Calu3 (cell line): ENCODE results near the gene LCE7A. TPM values are rescaled to one million over a fixed set of nuclear protein-coding genes. Genes with fewer than 3 reads are reported as not detected.

Experiments used
- BruUV-seq: library from RNA; stranded (reverse); fragments of 400-500 nt; replicated peaks from 2 replicates; lab custom pipeline; 2021; lab: Mats Ljungman, UMichigan
- CTCF ChIA-PET: fragments of 300-600 bp; sonication (Branson Sonifier 250); formaldehyde crosslinking; loops from one replicate; lab custom pipeline; 2022; ENCODE audit warnings: antibody characterized with exemption; lab: Charles Lee
- DNase-seq: peaks from one replicate; pipeline ENCODE4 v3.0.0; 2022
- H3K27ac Mint-ChIP-seq: one replicate; pipeline ENCODE4 v1.8.0; 2022; ENCODE audit warnings: mixed read lengths; ENCODE audit not compliant: unreplicated experiment
- H3K27me3 Mint-ChIP-seq: one replicate; pipeline ENCODE4 v1.8.0; 2022; ENCODE audit warnings: mixed read lengths; ENCODE audit not compliant: unreplicated experiment
- H3K36me3 Mint-ChIP-seq: one replicate; pipeline ENCODE4 v1.8.0; 2022; ENCODE audit warnings: mild to moderate bottlenecking, moderate library complexity, mixed read lengths; ENCODE audit not compliant: insufficient read depth, unreplicated experiment
- H3K4me1 Mint-ChIP-seq: one replicate; pipeline ENCODE4 v1.8.0; 2022; ENCODE audit warnings: mild to moderate bottlenecking, low read depth, mixed read lengths; ENCODE audit not compliant: unreplicated experiment
- H3K4me3 Mint-ChIP-seq: one replicate; pipeline ENCODE4 v1.8.0; 2022; ENCODE audit warnings: mild to moderate bottlenecking, low read depth, moderate library complexity, mixed read lengths; ENCODE audit not compliant: unreplicated experiment
- H3K9me3 Mint-ChIP-seq: one replicate; pipeline ENCODE4 v1.8.0; 2022; ENCODE audit warnings: low read depth, mixed read lengths; ENCODE audit not compliant: unreplicated experiment
- CTCF ChIP-seq: fragments of 200-600 bp; IDR thresholded peaks from one replicate; pipeline ENCODE4 v1.8.0; 2022; ENCODE audit warnings: antibody characterized with exemption; ENCODE audit not compliant: unreplicated experiment
- intact Hi-C: fragments of 100-400 bp; cut with micrococcal nuclease; formaldehyde crosslinking; loops from one replicate; pipeline ENCODE4 v1.10.0; 2022; ENCODE audit not compliant: unreplicated experiment
- total RNA-seq: library from RNA; stranded (reverse); gene quantifications from 2 replicates; pipeline ENCODE4 v1.2.3, GENCODE V29; 2022

The LCE7A gene
- total RNA-seq, 1 experiment from 2014 or later = not detected

DNA sequence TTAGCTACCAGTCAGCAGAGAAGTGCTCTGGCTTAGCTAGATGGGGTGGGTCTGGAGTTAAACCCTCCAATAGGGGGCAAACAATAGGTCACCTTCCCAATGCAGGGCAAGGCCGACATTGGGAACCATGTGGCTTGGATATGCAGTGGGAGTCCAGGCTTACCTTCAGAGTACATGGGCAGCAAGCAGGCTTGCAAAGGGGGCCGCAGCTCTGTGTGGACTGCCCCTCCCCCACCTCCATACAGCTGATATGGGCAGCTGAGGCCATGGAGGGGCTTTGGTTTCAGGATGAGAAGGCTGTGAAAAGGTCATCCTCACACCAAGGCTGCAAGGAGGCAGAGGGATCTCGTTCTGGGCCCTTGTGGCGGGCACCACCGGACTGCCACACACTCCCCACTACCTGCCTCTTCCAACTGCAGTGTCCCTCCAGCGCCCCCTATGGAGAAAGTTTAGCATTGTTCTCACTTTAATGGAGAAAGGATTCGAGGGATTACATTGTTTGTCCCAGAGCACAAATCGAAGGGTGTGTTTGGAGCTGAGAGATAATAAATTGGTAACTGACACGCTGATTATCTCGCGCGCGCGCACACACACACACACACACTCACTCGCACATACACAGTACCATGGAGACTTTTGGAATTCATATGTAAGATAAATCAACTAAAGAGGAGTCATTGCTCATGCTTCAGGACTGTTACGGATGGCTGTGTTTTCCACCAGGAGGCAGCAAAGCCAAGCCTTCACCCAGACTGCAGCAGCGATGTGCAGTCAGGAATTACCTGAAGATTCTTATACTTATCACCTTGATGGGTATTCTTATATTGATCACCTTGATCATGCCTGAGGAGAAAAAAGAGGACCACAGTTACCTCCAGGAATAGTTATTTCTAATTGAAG is 11.3 kb downstream of the LCE7A start:
- Mint-ChIP-seq H3K9me3 (no peaks in the 10 kb centered on the region), H3K4me1 (no peaks in the 10 kb centered on the region), H3K27ac (no peak overlapping the region), H3K36me3 (no peaks in the 10 kb centered on the region), H3K4me3 (no peak overlapping the region), H3K27me3 (no peaks in the 10 kb centered on the region)
- TF ChIP-seq CTCF = peak; percentile 73
- intact Hi-C loops = loop anchor here (1.0 to 2.0 kb wide), 6 partner anchors 36 to 408 kb away; no protein-coding TSS in a partner anchor
- CTCF ChIA-PET = interaction anchor here (0.6 to 4.6 kb wide), 9 partner anchors 35 to 325 kb away, joined by 3 to 76 read pairs (median 7); partner anchors contain the start of gene IVL
- DNase-seq = peak; percentile 69
- BruUV-seq = no TSS peak

DNA sequence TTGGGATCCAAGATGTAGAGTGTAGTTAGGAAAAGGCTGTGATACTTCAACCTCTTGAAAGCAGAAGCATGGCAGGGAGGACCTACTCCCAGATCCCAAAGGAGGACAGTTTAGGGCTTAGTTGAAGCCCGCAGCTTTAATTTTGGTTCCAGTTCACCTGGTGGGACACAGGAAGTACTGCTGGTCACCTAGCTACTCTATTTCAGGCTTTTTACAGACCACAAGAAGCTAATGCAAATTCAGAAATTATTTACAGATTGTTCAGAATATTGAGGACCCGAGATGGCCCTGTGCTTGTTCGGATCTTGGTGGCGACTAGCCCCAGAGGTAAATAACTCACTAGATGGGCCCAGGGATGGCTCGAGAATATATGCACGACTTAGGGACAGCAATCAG is 11.9 kb downstream of the LCE7A start:
- no TSS peak for BruUV-seq
- H3K9me3 Mint-ChIP-seq = no peaks in the 10 kb centered on the region
- no peak for DNase-seq
- intact Hi-C loops = loop anchor here (1.0 to 2.0 kb wide), 6 partner anchors 35 to 407 kb away; no protein-coding TSS in a partner anchor
- no peaks in the 10 kb centered on the region for H3K4me1 Mint-ChIP-seq
- no peaks in the 10 kb centered on the region for H3K27me3 Mint-ChIP-seq
- no peaks in the 10 kb centered on the region for H3K36me3 Mint-ChIP-seq
- H3K4me3 Mint-ChIP-seq = no peak overlapping the region
- no peak for TF ChIP-seq CTCF
- no peak overlapping the region for H3K27ac Mint-ChIP-seq
- CTCF ChIA-PET = interaction anchor here (0.6 to 4.6 kb wide), 8 partner anchors 35 to 325 kb away, joined by 3 to 76 read pairs (median 10); partner anchors contain the start of gene IVL

GRCh38 chr1:152873495-152873894 is 13.7 kb downstream of the LCE7A start:
- TF ChIP-seq CTCF = no peak
- Mint-ChIP-seq H3K4me1 (no peaks in the 10 kb centered on the region), H3K27ac (no peak overlapping the region), H3K36me3 (no peaks in the 10 kb centered on the region), H3K4me3 (no peak overlapping the region), H3K27me3 (no peaks in the 10 kb centered on the region), H3K9me3 (no peaks in the 10 kb centered on the region)
- intact Hi-C loops = no loop called here
- BruUV-seq = no TSS peak
- CTCF ChIA-PET = interaction anchor here (4.6 kb wide), 1 partner anchor 319 kb away, joined by 76 read pairs; no protein-coding TSS in a partner anchor
- no peak for DNase-seq

GRCh38 chr1:152876827-152877226 is 17.0 kb downstream of the LCE7A start:
- Mint-ChIP-seq H3K4me1 (no peaks in the 10 kb centered on the region), H3K4me3 (no peak overlapping the region), H3K27me3 (no peaks in the 10 kb centered on the region), H3K36me3 (no peaks in the 10 kb centered on the region), H3K9me3 (no peaks in the 10 kb centered on the region), H3K27ac (no peak overlapping the region)
- DNase-seq = no peak
- no TSS peak for BruUV-seq
- CTCF ChIA-PET = no interaction called here
- no peak for TF ChIP-seq CTCF
- intact Hi-C loops = no loop called here
